Osteoblast (primary cell): ENCODE data around the gene EFNA4. TPM values are rescaled to one million over a fixed set of nuclear protein-coding genes. Genes with fewer than 3 reads are reported as not detected.
"Not testable (repeated sequence)": the region's sequence is repeated elsewhere in the genome, so short reads cannot be mapped to it uniquely, and the experiment has no call there.

Source experiments
- DNase-seq: peaks from one replicate; pipeline ENCODE4 v3.0.0; 2011; ENCODE audit warnings: low spot score, mixed read lengths; ENCODE audit not compliant: insufficient read length; ENCODE audit errors: missing footprints
- H2AFZ ChIP-seq: 2 replicates; pipeline ENCODE4 v1.6.0; 2011; ENCODE audit warnings: mild to moderate bottlenecking, low read length
- H3K27ac ChIP-seq: 2 replicates; pipeline ENCODE4 v1.5.1; 2011; ENCODE audit warnings: mild to moderate bottlenecking, low read depth, low read length, moderate library complexity
- H3K27me3 ChIP-seq: 2 replicates; pipeline ENCODE4 v1.6.0; 2012; ENCODE audit warnings: mild to moderate bottlenecking, control low read depth, inconsistent platforms, low read length, moderate library complexity; ENCODE audit not compliant: insufficient read depth
- H3K36me3 ChIP-seq: 2 replicates; pipeline ENCODE4 v1.5.1; 2011; ENCODE audit warnings: mild to moderate bottlenecking, low read length, control low read depth, moderate library complexity; ENCODE audit not compliant: insufficient read depth
- H3K4me1 ChIP-seq: 2 replicates; pipeline ENCODE4 v1.5.1; 2011; ENCODE audit warnings: mild to moderate bottlenecking, low read length, control low read depth, moderate library complexity; ENCODE audit not compliant: insufficient read depth
- H3K4me2 ChIP-seq: 2 replicates; pipeline ENCODE4 v1.6.0; 2011; ENCODE audit warnings: mild to moderate bottlenecking, low read length; ENCODE audit not compliant: insufficient read depth
- H3K4me3 ChIP-seq: fragments of 200-600 bp; sonication (generic); 3 replicates; pipeline ENCODE4 v1.5.1; 2012; ENCODE audit warnings: mild to moderate bottlenecking, low read length, inconsistent platforms; ENCODE audit not compliant: insufficient read depth
- H3K79me2 ChIP-seq: 2 replicates; pipeline ENCODE4 v1.6.0; 2012; ENCODE audit warnings: mild to moderate bottlenecking, low read length, control low read depth, inconsistent platforms; ENCODE audit not compliant: insufficient read depth
- H3K9me3 ChIP-seq: 2 replicates; pipeline ENCODE4 v1.5.1; 2011; ENCODE audit warnings: low read depth, low read length, control low read depth
- H4K20me1 ChIP-seq: 2 replicates; pipeline ENCODE4 v1.6.0; 2012; ENCODE audit warnings: mild to moderate bottlenecking, low read length, control low read depth; ENCODE audit not compliant: insufficient read depth
- total RNA-seq: library from RNA; depleted of rRNA; stranded (reverse); fragments of >200 nt; gene quantifications from 2 replicates; pipeline ENCODE4 v1.2.3, GENCODE V29; 2012
- TF ChIP-seq, protein P1 (sequence below): IDR thresholded peaks from 2 replicates; pipeline ENCODE4 v1.5.1; 2011; ENCODE audit warnings: mild to moderate bottlenecking, low read depth, low read length, moderate library complexity; ENCODE audit errors: extremely low read depth

The EFNA4 gene
- total RNA-seq, 1 donor: 3.6 TPM

DNA sequence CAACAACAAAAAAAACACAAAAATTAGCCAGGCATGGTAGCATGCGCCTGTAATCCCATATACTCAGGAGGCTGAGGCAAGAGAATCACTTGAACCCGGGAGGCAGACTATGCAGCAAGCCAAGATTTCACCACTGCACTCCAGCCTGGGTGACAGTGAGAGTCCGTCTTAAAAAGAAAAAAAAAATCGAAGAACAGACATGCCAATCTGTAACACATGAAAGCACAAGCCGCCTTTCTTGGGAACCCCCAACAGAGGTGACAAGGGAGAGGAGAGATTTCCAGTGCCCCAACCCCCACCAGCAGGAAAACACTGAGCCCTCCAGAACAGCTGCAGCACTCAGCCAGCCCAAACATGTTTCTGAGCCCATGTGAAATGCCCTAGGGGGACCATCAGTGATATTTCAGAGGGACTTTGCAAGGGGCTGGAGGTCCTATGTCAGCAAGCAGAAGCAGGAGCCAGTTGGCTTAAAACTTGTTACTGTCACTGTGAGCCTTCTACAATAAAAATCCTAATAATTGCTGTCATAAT, 50.0 kb downstream of the EFNA4 start:
- DNase-seq: no peak
- no peaks in the 10 kb centered on the region for H4K20me1 ChIP-seq
- no peak overlapping the region for H2AFZ ChIP-seq
- H3K27ac ChIP-seq: no peak overlapping the region
- H3K9me3 ChIP-seq: no peaks in the 10 kb centered on the region
- peaks cover under 1% of the 10 kb centered on the region for H3K27me3 ChIP-seq
- no peaks in the 10 kb centered on the region for H3K4me1 ChIP-seq
- H3K79me2 ChIP-seq: no peaks in the 10 kb centered on the region
- H3K36me3 ChIP-seq: no peaks in the 10 kb centered on the region
- no peak overlapping the region for H3K4me2 ChIP-seq
- H3K4me3 ChIP-seq: no peak overlapping the region
- TF ChIP-seq, protein P1, sequence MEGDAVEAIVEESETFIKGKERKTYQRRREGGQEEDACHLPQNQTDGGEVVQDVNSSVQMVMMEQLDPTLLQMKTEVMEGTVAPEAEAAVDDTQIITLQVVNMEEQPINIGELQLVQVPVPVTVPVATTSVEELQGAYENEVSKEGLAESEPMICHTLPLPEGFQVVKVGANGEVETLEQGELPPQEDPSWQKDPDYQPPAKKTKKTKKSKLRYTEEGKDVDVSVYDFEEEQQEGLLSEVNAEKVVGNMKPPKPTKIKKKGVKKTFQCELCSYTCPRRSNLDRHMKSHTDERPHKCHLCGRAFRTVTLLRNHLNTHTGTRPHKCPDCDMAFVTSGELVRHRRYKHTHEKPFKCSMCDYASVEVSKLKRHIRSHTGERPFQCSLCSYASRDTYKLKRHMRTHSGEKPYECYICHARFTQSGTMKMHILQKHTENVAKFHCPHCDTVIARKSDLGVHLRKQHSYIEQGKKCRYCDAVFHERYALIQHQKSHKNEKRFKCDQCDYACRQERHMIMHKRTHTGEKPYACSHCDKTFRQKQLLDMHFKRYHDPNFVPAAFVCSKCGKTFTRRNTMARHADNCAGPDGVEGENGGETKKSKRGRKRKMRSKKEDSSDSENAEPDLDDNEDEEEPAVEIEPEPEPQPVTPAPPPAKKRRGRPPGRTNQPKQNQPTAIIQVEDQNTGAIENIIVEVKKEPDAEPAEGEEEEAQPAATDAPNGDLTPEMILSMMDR: no peak

DNA sequence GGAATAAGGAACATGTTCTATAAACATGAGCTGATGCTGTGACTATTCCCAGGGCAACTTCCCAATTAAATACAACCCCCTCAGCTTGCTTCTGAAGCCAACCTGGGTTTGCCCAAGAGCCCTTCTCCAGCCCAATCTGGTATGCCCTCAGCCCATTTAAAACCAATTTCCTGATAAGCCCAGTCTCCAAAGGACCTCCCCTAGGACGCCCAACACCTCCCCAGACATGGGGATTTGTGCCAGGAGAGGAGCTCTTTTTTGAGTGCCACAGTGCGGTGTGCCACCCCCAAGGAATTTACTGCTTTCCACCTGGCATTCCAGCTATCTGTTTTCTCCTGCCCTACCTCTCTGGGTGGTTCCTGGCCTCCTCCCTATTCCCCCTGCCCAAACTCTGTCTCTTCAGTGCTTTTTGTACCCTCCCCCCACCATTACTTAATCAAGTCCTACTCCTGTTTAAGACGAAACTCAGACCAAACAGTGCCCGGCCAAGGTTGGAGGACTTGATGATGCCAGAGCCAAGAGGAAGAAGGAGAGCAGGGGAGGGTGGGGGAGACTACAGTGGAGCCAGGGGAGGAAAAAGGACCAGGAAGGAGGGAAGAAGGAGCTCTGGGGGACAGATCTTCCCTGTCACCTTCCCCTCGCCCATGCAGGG, 52.7 kb downstream of the EFNA4 start:
- Histone ChIP-seq H3K4me1 (no peaks in the 10 kb centered on the region), H3K27me3 (peaks cover 15% of the 10 kb centered on the region), H3K4me3 (no peak overlapping the region), H3K4me2 (no peak overlapping the region), H3K9me3 (no peaks in the 10 kb centered on the region), H3K36me3 (no peaks in the 10 kb centered on the region), H3K27ac (no peak overlapping the region), H4K20me1 (no peaks in the 10 kb centered on the region), H2AFZ (no peak overlapping the region), H3K79me2 (no peaks in the 10 kb centered on the region)
- no peak for DNase-seq
- TF ChIP-seq, protein P1: no peak

DNA sequence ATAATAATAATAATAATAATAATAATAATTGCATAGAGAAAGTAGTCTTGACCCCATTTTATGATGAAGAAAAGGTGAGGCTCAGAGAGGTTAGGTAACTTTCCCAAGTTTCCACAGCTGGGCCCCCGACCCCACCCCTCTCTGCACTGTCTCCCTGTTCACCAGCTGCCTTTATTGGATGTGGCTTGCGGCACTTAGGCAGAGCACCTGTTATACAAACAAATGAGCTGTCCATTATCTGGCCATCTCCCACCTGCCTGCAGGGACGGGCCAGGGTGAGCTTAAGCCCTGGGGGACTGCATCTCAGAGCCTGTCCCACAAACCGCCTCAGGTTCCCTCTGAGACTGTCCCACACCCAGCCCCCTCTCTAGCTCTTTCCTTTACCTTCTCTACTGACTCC, 54.1 kb downstream of the EFNA4 start:
- DNase-seq: no peak
- Histone ChIP-seq H3K27me3 (peaks cover 15% of the 10 kb centered on the region), H3K4me2 (no peak overlapping the region), H3K79me2 (no peaks in the 10 kb centered on the region), H4K20me1 (no peaks in the 10 kb centered on the region), H3K4me3 (no peak overlapping the region), H3K4me1 (no peaks in the 10 kb centered on the region), H3K9me3 (no peaks in the 10 kb centered on the region), H3K36me3 (no peaks in the 10 kb centered on the region), H3K27ac (no peak overlapping the region), H2AFZ (no peak overlapping the region)
- TF ChIP-seq, protein P1: no peak

DNA sequence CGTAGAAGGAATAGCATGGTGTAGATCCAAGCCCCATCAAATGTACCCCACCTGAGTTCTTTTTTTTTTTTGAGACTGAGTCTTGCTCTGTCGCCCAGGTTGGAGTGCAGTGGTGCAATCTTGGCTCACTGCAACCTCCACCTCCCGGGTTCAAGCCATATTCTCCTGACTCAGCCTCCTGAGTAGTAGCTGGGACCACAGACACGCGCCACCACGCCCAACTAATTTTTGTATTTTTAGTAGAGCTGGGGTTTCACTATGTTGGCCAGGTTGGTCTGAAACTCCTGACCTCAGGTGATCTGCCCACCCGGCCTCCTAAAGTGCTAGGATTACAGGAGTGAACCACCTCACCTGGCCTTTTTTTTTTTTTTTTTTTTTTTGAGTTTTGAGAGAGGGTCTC, 54.5 kb downstream of the EFNA4 start:
- peaks cover 16% of the 10 kb centered on the region for H3K27me3 ChIP-seq
- H2AFZ ChIP-seq, H3K9me3 ChIP-seq: not testable (repeated sequence)

More for the DNA sequence above, 54.5 kb downstream of the EFNA4 start:
- not testable (repeated sequence) for H3K27ac ChIP-seq, DNase-seq, H4K20me1 ChIP-seq, H3K4me2 ChIP-seq, H3K36me3 ChIP-seq, H3K79me2 ChIP-seq, H3K4me3 ChIP-seq, H3K4me1 ChIP-seq

Other genes starting within 250 kb of the EFNA4 start
- gene KCNN3, start 193.5 kb upstream of the EFNA4 start, total RNA-seq: under 0.01 TPM in 2 replicates
- 6.2 and 6.5 TPM in 2 replicates for gene PMVK, start 127.0 kb upstream of the EFNA4 start, total RNA-seq
- gene PBXIP1, start 107.6 kb upstream of the EFNA4 start, total RNA-seq: 90.1 and 92.8 TPM in 2 replicates
- gene PYGO2, start 102.0 kb upstream of the EFNA4 start, total RNA-seq: 12.1 and 18.5 TPM in 2 replicates
- gene SHC1, start 93.0 kb upstream of the EFNA4 start, total RNA-seq: 230 and 239 TPM in 2 replicates
- 23.2 and 23.3 TPM in 2 replicates for gene CKS1B, start 89.1 kb upstream of the EFNA4 start, total RNA-seq
- 17.1 and 20.6 TPM in 2 replicates for gene FLAD1, start 80.4 kb upstream of the EFNA4 start, total RNA-seq
- 0.88 TPM in 1 of 2 replicates, not detected in the other for gene LENEP, start 70.2 kb upstream of the EFNA4 start, total RNA-seq
- gene ZBTB7B, start 60.9 kb upstream of the EFNA4 start, total RNA-seq: 18.6 and 23.5 TPM in 2 replicates
- not detected in 2 replicates for gene DCST2, start 30.0 kb upstream of the EFNA4 start, total RNA-seq
- gene DCST1, start 29.9 kb upstream of the EFNA4 start, total RNA-seq: not detected in 2 replicates
- gene ADAM15, start 12.4 kb upstream of the EFNA4 start, total RNA-seq: 89.0 and 101 TPM in 2 replicates
- gene EFNA3, start 15.1 kb downstream of the EFNA4 start, total RNA-seq: 1.4 and 2.1 TPM in 2 replicates
- 0.36 and 0.88 TPM in 2 replicates for gene EFNA1, start 64.1 kb downstream of the EFNA4 start, total RNA-seq
- gene SLC50A1, start 72.1 kb downstream of the EFNA4 start, total RNA-seq: 34.5 and 38.0 TPM in 2 replicates
- gene DPM3, start 76.8 kb downstream of the EFNA4 start, total RNA-seq: 15.9 and 34.4 TPM in 2 replicates
- 112 and 117 TPM in 2 replicates for gene KRTCAP2, start 109.6 kb downstream of the EFNA4 start, total RNA-seq
- gene TRIM46, start 110.1 kb downstream of the EFNA4 start, total RNA-seq: 3.2 and 3.3 TPM in 2 replicates
- gene THBS3, start 144.2 kb downstream of the EFNA4 start, total RNA-seq: 61.9 and 66.6 TPM in 2 replicates
- 37.4 and 42.7 TPM in 2 replicates for gene MTX1, start 145.0 kb downstream of the EFNA4 start, total RNA-seq
- gene ENTREP3, start 191.7 kb downstream of the EFNA4 start, total RNA-seq: 6.5 and 7.7 TPM in 2 replicates
- 35.9 and 41.3 TPM in 2 replicates for gene SCAMP3, start 198.6 kb downstream of the EFNA4 start, total RNA-seq
- 17.4 and 19.7 TPM in 2 replicates for gene CLK2, start 209.8 kb downstream of the EFNA4 start, total RNA-seq
- 2.5 and 2.9 TPM in 2 replicates for gene HCN3, start 213.7 kb downstream of the EFNA4 start, total RNA-seq
- gene PKLR, start 237.7 kb downstream of the EFNA4 start, total RNA-seq: not detected in 2 replicates
- gene FDPS, start 245.1 kb downstream of the EFNA4 start, total RNA-seq: 191 and 216 TPM in 2 replicates